Esophagus muscularis mucosa (tissue), 4 donors: ENCODE measurements around the gene TENT5A. TPM values are rescaled to one million over a fixed set of nuclear protein-coding genes. Genes with fewer than 3 reads are reported as not detected.

Experiments used
- DNase-seq: peaks from one replicate; pipeline ENCODE4 v3.0.0-alpha.2; 2017; ENCODE audit errors: extremely low spot score
- H3K27ac ChIP-seq, 4 donors: fragments of 200-600 bp; sonication (generic); replicated peaks in 1 of 4; 1 replicate in 3 of 4; 2 replicates in 1 of 4; pipeline ENCODE4 v1.5.1; 2016 to 2019; ENCODE audit warnings: mild to moderate bottlenecking in 1 of 4
- H3K27me3 ChIP-seq, 4 donors: fragments of 200-600 bp; sonication (generic); one replicate each; pipeline versions ENCODE4 v1.5.1 to v1.6.0; 2016 to 2019
- H3K36me3 ChIP-seq, 4 donors: fragments of 200-600 bp; sonication (generic); one replicate each; pipeline ENCODE4 v1.5.1; 2016 to 2019
- H3K4me1 ChIP-seq, 4 donors: fragments of 200-600 bp; sonication (generic); one replicate each; pipeline ENCODE4 v1.5.1; 2016 to 2019
- H3K4me3 ChIP-seq, 4 donors: fragments of 200-600 bp; sonication (generic); 1 replicate in 2 of 4; 2 replicates in 2 of 4; pipeline ENCODE4 v1.5.1; 2016 to 2019; ENCODE audit warnings: mild to moderate bottlenecking in 4 of 4, moderate library complexity in 1 of 4
- H3K9me3 ChIP-seq, 4 donors: fragments of 200-600 bp; sonication (generic); 1 replicate in 3 of 4; 2 replicates in 1 of 4; pipeline ENCODE4 v1.5.1; 2016 to 2019
- CTCF ChIP-seq, 3 experiments: fragments of 200-600 bp in 2 of 3; fragments of 450-650 bp in 1 of 3; sonication (generic) in 2 of 3; IDR thresholded peaks; one replicate each; pipeline ENCODE4 v1.5.1; 2017 to 2019; ENCODE audit warnings: antibody characterized with exemption in 3 of 3, mild to moderate bottlenecking in 2 of 3, moderate library complexity in 1 of 3
- EP300 ChIP-seq: sonication (generic); formaldehyde crosslinking; IDR thresholded peaks from one replicate; pipeline ENCODE4 v1.6.1; 2017; ENCODE audit warnings: antibody characterized with exemption
- POLR2A ChIP-seq: fragments of 450-650 bp; IDR thresholded peaks from one replicate; pipeline ENCODE4 v1.6.1; 2017; ENCODE audit warnings: antibody characterized with exemption, moderate library complexity, mild to moderate bottlenecking, low read depth
- POLR2AphosphoS5 ChIP-seq, 2 donors: sonication (generic); formaldehyde crosslinking; IDR thresholded peaks; one replicate each; pipeline ENCODE4 v1.6.1; 2017; ENCODE audit warnings: antibody characterized with exemption in 2 of 2
- WGBS: methylation state at CpG from one replicate; pipeline ENCODE4 v1.1.5; 2018; 5-methylcytosine and 5-hydroxymethylcytosine counted together
- intact Hi-C: fragments of 100-400 bp; cut with DNase I; formaldehyde crosslinking; loops from one replicate; pipeline ENCODE4 v1.15.1; 2023
- total RNA-seq, 4 donors: library from RNA; depleted of rRNA; stranded (reverse); fragments of >200 nt; gene quantifications; one replicate each; pipeline versions ENCODE4 v1.1.0 to v1.2.1, GENCODE V29; 2016

TENT5A gene
- total RNA-seq, 4 donors from 2014 or later: 8.5 to 10.4 (median 9.6) TPM

DNA sequence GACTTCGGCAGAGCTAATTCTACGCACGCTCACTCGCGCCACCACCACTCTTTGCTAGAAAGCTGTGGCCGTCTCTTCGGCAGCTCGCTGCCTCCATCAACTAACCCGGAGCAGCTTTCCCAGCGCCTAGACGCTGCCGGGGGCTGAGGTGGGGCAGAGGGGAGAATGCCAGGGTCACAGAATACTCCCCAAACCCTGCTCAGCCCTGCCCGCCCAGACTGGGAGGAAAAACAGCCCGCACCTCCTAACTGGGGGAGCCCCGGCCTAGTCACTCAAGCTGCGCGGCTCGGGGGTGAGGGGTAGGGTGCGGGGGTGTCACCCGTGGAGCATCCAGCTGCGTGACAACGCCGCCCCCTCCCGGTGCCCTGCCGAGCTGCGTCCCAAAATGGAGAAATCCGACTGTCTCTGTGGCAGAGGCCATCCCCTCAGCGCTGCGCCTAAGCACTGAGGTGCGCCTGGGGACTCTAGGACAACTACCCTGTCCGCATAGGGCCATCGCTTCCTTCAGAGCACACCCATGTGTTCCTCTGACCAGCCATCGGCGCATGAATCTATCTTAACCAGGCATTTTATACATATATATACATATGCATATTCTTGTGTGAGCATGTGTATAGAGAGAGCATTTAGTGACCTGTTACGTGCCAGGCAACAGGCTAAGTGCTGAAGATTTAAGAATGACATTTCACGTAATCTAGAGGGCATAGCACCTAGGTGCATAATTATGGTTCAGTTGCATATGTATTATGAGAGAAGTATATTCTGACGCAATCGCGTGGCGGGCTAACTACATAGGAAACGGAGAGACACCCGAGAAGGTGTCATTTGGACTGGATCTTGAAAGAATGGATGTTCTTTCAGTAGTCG is 1.5 kb upstream of the TENT5A start:
- Histone ChIP-seq H3K27ac (peak overlapping the region; percentile 94 to 98 (median 98)), H3K27me3 (no peaks in the 10 kb centered on the region), H3K36me3 (peaks cover 0 to 3% (median 0%) of the 10 kb centered on the region in 4 donors), H3K4me1 (peaks cover 4 to 38% (median 28%) of the 10 kb centered on the region in 4 donors), H3K4me3 (peak overlapping the region; percentile 90 to 96 (median 94)), H3K9me3 (no peaks in the 10 kb centered on the region)
- peak; percentile 98 for DNase-seq
- TF ChIP-seq EP300: no peak
- peak; percentile 86 to 91 (median 87) for TF ChIP-seq CTCF (IDR thresholded peaks at IDR 0.05)
- TF ChIP-seq POLR2A: no peak
- peak in 1 of 2 donors; percentile 22 for TF ChIP-seq POLR2AphosphoS5 (IDR thresholded peaks at IDR 0.05)
- intact Hi-C loops: loop anchor here (5.0 to 10.0 kb wide), 5 partner anchors 281 to 1809 kb away; partner anchors contain the start of genes BCKDHB and ELOVL4
- 34% methylated on average over 31 of the region's 43 CpGs for WGBS

- Histone ChIP-seq H3K27ac (peak overlapping the region; percentile 94 to 98 (median 98)), H3K4me1 (peaks cover 4 to 42% (median 35%) of the 10 kb centered on the region in 4 donors), H3K27me3 (no peaks in the 10 kb centered on the region), H3K4me3 (peak overlapping the region; percentile 90 to 96 (median 94)), H3K36me3 (peaks cover 0 to 10% (median 0%) of the 10 kb centered on the region in 4 donors), H3K9me3 (no peaks in the 10 kb centered on the region)
- WGBS: 4% methylated on average over 8 of the region's 63 CpGs
- TF ChIP-seq CTCF (IDR thresholded peaks at IDR 0.05) (no peak), POLR2A (peak; percentile 28), EP300 (no peak), POLR2AphosphoS5 (IDR thresholded peaks at IDR 0.05) (peak; percentile 93 to 95)
- intact Hi-C loops: loop anchor here (5.0 to 10.0 kb wide), 5 partner anchors 282 to 1808 kb away; partner anchors contain the start of genes BCKDHB and ELOVL4
- DNase-seq: peak; percentile 98
Measured at GRCh38 chr6:81752921-81753710, 635 bp upstream of the TENT5A start.

GRCh38 chr6:81751388-81752083 is 945 bp downstream of the TENT5A start:
- Histone ChIP-seq H3K9me3 (no peaks in the 10 kb centered on the region), H3K36me3 (peaks cover 0 to 22% (median 0%) of the 10 kb centered on the region in 4 donors), H3K27ac (peak overlapping the region; percentile 94 to 98 (median 98)), H3K4me1 (peaks cover 4 to 54% (median 49%) of the 10 kb centered on the region in 4 donors), H3K27me3 (no peaks in the 10 kb centered on the region), H3K4me3 (peak overlapping the region; percentile 90 to 96 (median 94))
- intact Hi-C loops: loop anchor here (5.0 to 10.0 kb wide), 5 partner anchors 283 to 1807 kb away; partner anchors contain the start of genes BCKDHB and ELOVL4
- TF ChIP-seq EP300 (no peak), CTCF (IDR thresholded peaks at IDR 0.05) (no peak), POLR2A (no peak), POLR2AphosphoS5 (IDR thresholded peaks at IDR 0.05) (no peak)
- DNase-seq: no peak
- 32% methylated on average over 11 of the region's 65 CpGs for WGBS
